Measurements from ENCODE around the gene CITED4.

Gene CITED4

GRCh38 chr1:40884055-40884795, 22.1 kb upstream of the CITED4 start:
- DNase-seq, result no peak

- DNase-seq, result no peak
Observed at GRCh38 chr1:40880813-40881549, 18.8 kb upstream of the CITED4 start.

GRCh38 chr1:40879482-40880175, 17.5 kb upstream of the CITED4 start:
- DNase-seq, result no peak

GRCh38 chr1:40878906-40879305, 16.7 kb upstream of the CITED4 start:
- no peak for DNase-seq

GRCh38 chr1:40877698-40878097, 15.5 kb upstream of the CITED4 start:
- DNase-seq, result no peak

- DNase-seq, result no peak
Observed at GRCh38 chr1:40876891-40877290, 14.7 kb upstream of the CITED4 start.

GRCh38 chr1:40876436-40876761, 14.2 kb upstream of the CITED4 start:
- no peak for DNase-seq

GRCh38 chr1:40873863-40874472, 11.8 kb upstream of the CITED4 start:
- no peak for DNase-seq

GRCh38 chr1:40872276-40872675, 10.1 kb upstream of the CITED4 start:
- no peak for DNase-seq

GRCh38 chr1:40870135-40870728, 8.1 kb upstream of the CITED4 start:
- DNase-seq, result no peak

GRCh38 chr1:40868051-40868723, 6.0 kb upstream of the CITED4 start:
- peak; percentile 77 for DNase-seq

GRCh38 chr1:40861224-40862003, 749 bp downstream of the CITED4 start:
- peak; percentile 47 for DNase-seq

GRCh38 chr1:40860706-40861223, 1.4 kb downstream of the CITED4 start:
- no peak for DNase-seq

- DNase-seq, result no peak
Observed at GRCh38 chr1:40858856-40859416, 3.2 kb downstream of the CITED4 start.

- DNase-seq, result no peak
Observed at GRCh38 chr1:40857737-40858136, 4.4 kb downstream of the CITED4 start.

GRCh38 chr1:40856656-40857302, 5.4 kb downstream of the CITED4 start:
- no peak for DNase-seq

GRCh38 chr1:40856116-40856515, 6.0 kb downstream of the CITED4 start:
- no peak for DNase-seq

GRCh38 chr1:40855513-40855912, 6.7 kb downstream of the CITED4 start:
- DNase-seq, result no peak

GRCh38 chr1:40853885-40854170, 8.3 kb downstream of the CITED4 start:
- DNase-seq, result no peak

- no peak for DNase-seq
Observed at GRCh38 chr1:40853113-40853884, 8.9 kb downstream of the CITED4 start.
